ENCODE data around the gene RTN4R.

The RTN4R gene

GRCh38 chr22:20218326-20218872, 49.7 kb downstream of the RTN4R start:
- DNase-seq, result no peak
- Histone ChIP-seq H4K91ac (ENCODE audit: low read length) (no peak overlapping the region), H2BK12ac (ENCODE audit: low read length in 2 of 2) (no peak overlapping the region), H2BK120ac (ENCODE audit: low read depth, low read length) (no peak overlapping the region), H3K18ac (ENCODE audit: low read depth in 1 of 2, low read length in 2 of 2) (no peak overlapping the region), H3K27ac (ENCODE audit: low read length, poor library complexity, severe bottlenecking) (no peak overlapping the region), H2AFZ (ENCODE audit: low read depth, low read length) (no peak overlapping the region), H4K8ac (ENCODE audit: low read length) (no peak overlapping the region), H3K4me1 (ENCODE audit: control insufficient read depth, insufficient read depth, low read depth, low read length) (peaks cover 6% of the 10 kb centered on the region), H3K4ac (ENCODE audit: low read depth in 1 of 2, low read length in 2 of 2) (no peak overlapping the region), H3K4me3 (ENCODE audit: insufficient read depth in 1 of 2, low read depth in 1 of 2, low read length in 2 of 2) (no peak overlapping the region), H2BK15ac (ENCODE audit: low read depth, poor library complexity, severe bottlenecking) (no peak overlapping the region), H3K36me3 (ENCODE audit: control insufficient read depth in 1 of 2, insufficient read depth in 2 of 2, low read depth in 1 of 2, low read length in 2 of 2) (no peaks in the 10 kb centered on the region), H2BK5ac (ENCODE audit: low read depth, low read length, poor library complexity, severe bottlenecking) (no peak overlapping the region), H3K27me3 (ENCODE audit: control insufficient read depth in 1 of 2, insufficient read depth in 1 of 2, low read length in 2 of 2) (peaks cover 4 to 59% of the 10 kb centered on the region in 2 experiments), H3K9me3 (ENCODE audit: control insufficient read depth, low read length) (peaks cover 4% of the 10 kb centered on the region), H3K9ac (ENCODE audit: low read length) (no peak overlapping the region), H3K4me2 (ENCODE audit: low read length, poor library complexity, severe bottlenecking) (no peak overlapping the region), H3K14ac (ENCODE audit: low read length in 2 of 2) (no peak overlapping the region), H3K79me1 (replicated peaks; ENCODE audit: low read length, poor library complexity, severe bottlenecking) (no peaks in the 10 kb centered on the region), H3K23ac (ENCODE audit: low read length in 2 of 2) (no peak overlapping the region), H2AK5ac (ENCODE audit: low read length, severe bottlenecking) (no peak overlapping the region)
- WGBS, result 75% methylated on average over 12 of the region's 14 CpGs

GRCh38 chr22:20217563-20217962, 50.6 kb downstream of the RTN4R start:
- H2BK12ac ChIP-seq (ENCODE audit: low read length in 2 of 2), result no peak overlapping the region
- H3K36me3 ChIP-seq (ENCODE audit: control insufficient read depth in 1 of 2, insufficient read depth in 2 of 2, low read depth in 1 of 2, low read length in 2 of 2), result no peaks in the 10 kb centered on the region
- H3K4me1 ChIP-seq (ENCODE audit: control insufficient read depth, insufficient read depth, low read depth, low read length), result peaks cover 4% of the 10 kb centered on the region
- no peak overlapping the region for H4K8ac ChIP-seq (ENCODE audit: low read length)
- H3K27me3 ChIP-seq (ENCODE audit: control insufficient read depth in 1 of 2, insufficient read depth in 1 of 2, low read length in 2 of 2), result peaks cover 0 to 58% of the 10 kb centered on the region in 2 experiments
- WGBS, result 58% methylated on average over 4 of the region's 4 CpGs
- no peak overlapping the region for H4K91ac ChIP-seq (ENCODE audit: low read length)
- H3K79me1 ChIP-seq (replicated peaks; ENCODE audit: low read length, poor library complexity, severe bottlenecking), result no peaks in the 10 kb centered on the region
- H2BK15ac ChIP-seq (ENCODE audit: low read depth, poor library complexity, severe bottlenecking), result no peak overlapping the region
- no peak overlapping the region for H3K4me2 ChIP-seq (ENCODE audit: low read length, poor library complexity, severe bottlenecking)
- no peak overlapping the region for H3K27ac ChIP-seq (ENCODE audit: low read length, poor library complexity, severe bottlenecking)
- H2BK120ac ChIP-seq (ENCODE audit: low read depth, low read length), result no peak overlapping the region
- peaks cover 4% of the 10 kb centered on the region for H3K9me3 ChIP-seq (ENCODE audit: control insufficient read depth, low read length)
- no peak overlapping the region for H3K23ac ChIP-seq (ENCODE audit: low read length in 2 of 2)
- no peak overlapping the region for H3K4me3 ChIP-seq (ENCODE audit: insufficient read depth in 1 of 2, low read depth in 1 of 2, low read length in 2 of 2)
- no peak overlapping the region for H2AK5ac ChIP-seq (ENCODE audit: low read length, severe bottlenecking)
- no peak for DNase-seq
- H2BK5ac ChIP-seq (ENCODE audit: low read depth, low read length, poor library complexity, severe bottlenecking), result no peak overlapping the region
- H2AFZ ChIP-seq (ENCODE audit: low read depth, low read length), result no peak overlapping the region
- no peak overlapping the region for H3K14ac ChIP-seq (ENCODE audit: low read length in 2 of 2)
- H3K4ac ChIP-seq (ENCODE audit: low read depth in 1 of 2, low read length in 2 of 2), result no peak overlapping the region
- no peak overlapping the region for H3K18ac ChIP-seq (ENCODE audit: low read depth in 1 of 2, low read length in 2 of 2)
- H3K9ac ChIP-seq (ENCODE audit: low read length), result no peak overlapping the region

DNA sequence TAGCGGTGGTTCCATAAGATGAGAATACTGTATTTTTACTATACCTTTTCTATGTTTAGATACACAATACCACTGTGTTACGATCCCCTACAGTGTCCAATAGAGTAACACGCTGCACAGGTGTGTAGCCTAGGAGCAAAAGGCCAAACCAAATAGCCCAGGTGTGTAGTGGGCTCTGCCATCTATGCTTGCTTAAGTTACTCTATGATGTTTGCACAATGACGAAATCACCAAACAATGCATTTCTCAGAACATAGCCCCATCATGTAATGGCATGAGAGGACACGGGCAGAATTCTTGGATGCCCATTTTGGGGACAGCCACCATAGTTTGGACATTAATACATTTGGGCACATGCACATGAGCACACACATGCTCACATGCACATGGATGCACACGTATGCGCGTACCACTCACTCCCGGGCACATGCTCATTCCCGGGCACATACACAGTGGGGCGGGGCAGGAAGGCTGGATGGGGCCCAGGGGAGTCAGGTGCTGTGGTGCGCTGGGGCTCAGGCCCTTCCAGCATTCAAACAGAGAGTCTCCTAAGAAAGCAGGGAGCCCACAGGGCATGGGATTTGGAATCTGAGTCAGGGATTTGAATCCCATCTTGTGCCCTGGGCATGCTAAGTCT, 51.1 kb downstream of the RTN4R start:
- Histone ChIP-seq H2AK5ac (ENCODE audit: low read length, severe bottlenecking) (no peak overlapping the region), H3K18ac (ENCODE audit: low read depth in 1 of 2, low read length in 2 of 2) (no peak overlapping the region), H3K36me3 (ENCODE audit: control insufficient read depth in 1 of 2, insufficient read depth in 2 of 2, low read depth in 1 of 2, low read length in 2 of 2) (no peaks in the 10 kb centered on the region), H2BK5ac (ENCODE audit: low read depth, low read length, poor library complexity, severe bottlenecking) (no peak overlapping the region), H2BK12ac (ENCODE audit: low read length in 2 of 2) (no peak overlapping the region), H3K23ac (ENCODE audit: low read length in 2 of 2) (no peak overlapping the region), H3K9me3 (ENCODE audit: control insufficient read depth, low read length) (peaks cover 4% of the 10 kb centered on the region), H3K4me2 (ENCODE audit: low read length, poor library complexity, severe bottlenecking) (no peak overlapping the region), H4K91ac (ENCODE audit: low read length) (no peak overlapping the region), H4K8ac (ENCODE audit: low read length) (no peak overlapping the region), H2AFZ (ENCODE audit: low read depth, low read length) (no peak overlapping the region), H3K27ac (ENCODE audit: low read length, poor library complexity, severe bottlenecking) (no peak overlapping the region), H3K4ac (ENCODE audit: low read depth in 1 of 2, low read length in 2 of 2) (no peak overlapping the region), H3K79me1 (replicated peaks; ENCODE audit: low read length, poor library complexity, severe bottlenecking) (no peaks in the 10 kb centered on the region), H2BK15ac (ENCODE audit: low read depth, poor library complexity, severe bottlenecking) (no peak overlapping the region), H3K4me3 (ENCODE audit: insufficient read depth in 1 of 2, low read depth in 1 of 2, low read length in 2 of 2) (no peak overlapping the region), H3K14ac (ENCODE audit: low read length in 2 of 2) (no peak overlapping the region), H3K27me3 (ENCODE audit: control insufficient read depth in 1 of 2, insufficient read depth in 1 of 2, low read length in 2 of 2) (peaks cover 0 to 61% of the 10 kb centered on the region in 2 experiments), H2BK120ac (ENCODE audit: low read depth, low read length) (no peak overlapping the region), H3K9ac (ENCODE audit: low read length) (no peak overlapping the region), H3K4me1 (ENCODE audit: control insufficient read depth, insufficient read depth, low read depth, low read length) (peaks cover 6% of the 10 kb centered on the region)
- DNase-seq, result no peak
- 94% methylated on average over 12 of the region's 12 CpGs for WGBS

DNA sequence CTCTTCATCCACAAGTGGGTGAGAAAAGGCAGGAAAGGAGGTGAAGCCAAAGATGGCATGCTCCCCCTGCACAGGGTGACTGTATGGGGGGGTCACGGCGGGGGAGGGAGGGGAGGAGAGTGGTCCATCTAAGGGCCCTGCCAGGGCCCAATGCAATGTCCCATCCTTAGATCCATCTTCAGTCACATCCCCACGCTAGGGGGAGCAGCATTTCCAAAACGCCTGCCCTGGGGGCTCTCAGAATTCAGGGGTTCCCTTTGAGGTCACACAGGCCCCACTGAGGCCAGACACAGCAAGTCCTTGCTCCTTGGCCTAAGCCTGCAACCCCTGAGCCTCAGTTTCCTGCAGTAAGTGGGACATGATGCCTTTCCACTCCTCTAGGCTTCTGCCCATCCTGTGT, 52.4 kb downstream of the RTN4R start:
- Histone ChIP-seq H3K4me1 (ENCODE audit: control insufficient read depth, insufficient read depth, low read depth, low read length) (peaks cover 6% of the 10 kb centered on the region), H3K36me3 (ENCODE audit: control insufficient read depth in 1 of 2, insufficient read depth in 2 of 2, low read depth in 1 of 2, low read length in 2 of 2) (no peaks in the 10 kb centered on the region), H3K4me2 (ENCODE audit: low read length, poor library complexity, severe bottlenecking) (no peak overlapping the region), H3K4ac (ENCODE audit: low read depth in 1 of 2, low read length in 2 of 2) (no peak overlapping the region), H2AFZ (ENCODE audit: low read depth, low read length) (no peak overlapping the region), H4K91ac (ENCODE audit: low read length) (no peak overlapping the region), H2BK120ac (ENCODE audit: low read depth, low read length) (no peak overlapping the region), H2BK12ac (ENCODE audit: low read length in 2 of 2) (no peak overlapping the region), H3K27ac (ENCODE audit: low read length, poor library complexity, severe bottlenecking) (no peak overlapping the region), H2AK5ac (ENCODE audit: low read length, severe bottlenecking) (no peak overlapping the region), H2BK15ac (ENCODE audit: low read depth, poor library complexity, severe bottlenecking) (no peak overlapping the region), H3K79me1 (replicated peaks; ENCODE audit: low read length, poor library complexity, severe bottlenecking) (no peaks in the 10 kb centered on the region), H3K27me3 (ENCODE audit: control insufficient read depth in 1 of 2, insufficient read depth in 1 of 2, low read length in 2 of 2) (peaks cover 0 to 52% of the 10 kb centered on the region in 2 experiments), H2BK5ac (ENCODE audit: low read depth, low read length, poor library complexity, severe bottlenecking) (no peak overlapping the region), H3K4me3 (ENCODE audit: insufficient read depth in 1 of 2, low read depth in 1 of 2, low read length in 2 of 2) (no peak overlapping the region), H3K18ac (ENCODE audit: low read depth in 1 of 2, low read length in 2 of 2) (no peak overlapping the region), H3K23ac (ENCODE audit: low read length in 2 of 2) (no peak overlapping the region), H3K14ac (ENCODE audit: low read length in 2 of 2) (no peak overlapping the region), H3K9me3 (ENCODE audit: control insufficient read depth, low read length) (peaks cover 4% of the 10 kb centered on the region), H4K8ac (ENCODE audit: low read length) (no peak overlapping the region), H3K9ac (ENCODE audit: low read length) (no peak overlapping the region)
- 70% methylated on average over 4 of the region's 4 CpGs for WGBS
- no peak for DNase-seq

Data from mesenchymal stem cell (in vitro differentiated cells and primary cell).